ENCODE measurements around the gene XPO6.

Gene XPO6

GRCh38 chr16:28180655-28181460, 30.9 kb downstream of the XPO6 start:
- DNase-seq (ENCODE audit: low read depth), result peak; percentile 60
- no peak overlapping the region for H3K4me3 ChIP-seq (ENCODE audit: low read depth, low read length)
- no peak for TF ChIP-seq MYC (IDR thresholded peaks at IDR 0.05; ENCODE audit: low read depth, low read length)
- no peak for TF ChIP-seq MAX (IDR thresholded peaks at IDR 0.05; ENCODE audit: low read depth, low read length)
- no peak for TF ChIP-seq CTCF (IDR thresholded peaks at IDR 0.05; ENCODE audit: low read depth, low read length)
- TF ChIP-seq POLR2A (IDR thresholded peaks at IDR 0.05; ENCODE audit: extremely low read depth, insufficient read length), result no peak

- no peak for DNase-seq (ENCODE audit: low read depth)
- H3K4me3 ChIP-seq (ENCODE audit: low read depth, low read length), result no peak overlapping the region
- TF ChIP-seq MAX (IDR thresholded peaks at IDR 0.05; ENCODE audit: low read depth, low read length), result no peak
- no peak for TF ChIP-seq MYC (IDR thresholded peaks at IDR 0.05; ENCODE audit: low read depth, low read length)
- no peak for TF ChIP-seq CTCF (IDR thresholded peaks at IDR 0.05; ENCODE audit: low read depth, low read length)
- TF ChIP-seq POLR2A (IDR thresholded peaks at IDR 0.05; ENCODE audit: extremely low read depth, insufficient read length), result no peak
Measured at GRCh38 chr16:28179354-28179753, 32.4 kb downstream of the XPO6 start.

- DNase-seq (ENCODE audit: low read depth), result no peak
- TF ChIP-seq MAX (IDR thresholded peaks at IDR 0.05; ENCODE audit: low read depth, low read length) (no peak), POLR2A (IDR thresholded peaks at IDR 0.05; ENCODE audit: extremely low read depth, insufficient read length) (no peak), CTCF (IDR thresholded peaks at IDR 0.05; ENCODE audit: low read depth, low read length) (no peak), MYC (IDR thresholded peaks at IDR 0.05; ENCODE audit: low read depth, low read length) (no peak)
- no peak overlapping the region for H3K4me3 ChIP-seq (ENCODE audit: low read depth, low read length)
Measured at GRCh38 chr16:28175715-28176114, 36.0 kb downstream of the XPO6 start.

- no peak for DNase-seq (ENCODE audit: low read depth)
- TF ChIP-seq MAX (IDR thresholded peaks at IDR 0.05; ENCODE audit: low read depth, low read length), result no peak
- TF ChIP-seq MYC (IDR thresholded peaks at IDR 0.05; ENCODE audit: low read depth, low read length), result no peak
- no peak for TF ChIP-seq CTCF (IDR thresholded peaks at IDR 0.05; ENCODE audit: low read depth, low read length)
- no peak for TF ChIP-seq POLR2A (IDR thresholded peaks at IDR 0.05; ENCODE audit: extremely low read depth, insufficient read length)
Measured at GRCh38 chr16:28172336-28172735, 39.4 kb downstream of the XPO6 start.

GRCh38 chr16:28171816-28172215, 39.9 kb downstream of the XPO6 start:
- no peak for TF ChIP-seq CTCF (IDR thresholded peaks at IDR 0.05; ENCODE audit: low read depth, low read length)
- TF ChIP-seq POLR2A (IDR thresholded peaks at IDR 0.05; ENCODE audit: extremely low read depth, insufficient read length), result no peak
- no peak for TF ChIP-seq MYC (IDR thresholded peaks at IDR 0.05; ENCODE audit: low read depth, low read length)
- no peak for TF ChIP-seq MAX (IDR thresholded peaks at IDR 0.05; ENCODE audit: low read depth, low read length)
- H3K4me3 ChIP-seq (ENCODE audit: low read depth, low read length), result no peak overlapping the region
- no peak for DNase-seq (ENCODE audit: low read depth)

More at GRCh38 chr16:28172336-28172735, 39.4 kb downstream of the XPO6 start:
- no peak overlapping the region for H3K4me3 ChIP-seq (ENCODE audit: low read depth, low read length)
